Nephron (organoid): ENCODE measurements around the gene POP4.
"Not testable (repeated sequence)": the region's sequence is repeated elsewhere in the genome, so short reads cannot be mapped to it uniquely, and the experiment has no call there.

Experiments
- H3K27ac Mint-ChIP-seq, 3 experiments: 2 replicates each; pipeline ENCODE4 v1.8.0; 2020; ENCODE audit warnings: mixed read lengths in 3 of 3, mild to moderate bottlenecking in 2 of 3, moderate library complexity in 1 of 3
- H3K27me3 Mint-ChIP-seq: 2 replicates; pipeline ENCODE4 v1.8.0; 2021; ENCODE audit warnings: low read depth, mild to moderate bottlenecking, moderate library complexity, mixed read lengths
- H3K36me3 Mint-ChIP-seq: 2 replicates; pipeline ENCODE4 v1.8.0; 2020; ENCODE audit warnings: low read depth, mixed read lengths
- H3K4me1 Mint-ChIP-seq: 2 replicates; pipeline ENCODE4 v1.8.0; 2020; ENCODE audit warnings: mixed read lengths
- H3K4me3 Mint-ChIP-seq, 3 experiments: 2 replicates each; pipeline ENCODE4 v1.8.0; 2020; ENCODE audit warnings: mild to moderate bottlenecking in 3 of 3, mixed read lengths in 3 of 3, moderate library complexity in 2 of 3
- H3K9me3 Mint-ChIP-seq: 2 replicates; pipeline ENCODE4 v1.8.0; 2020; ENCODE audit warnings: mixed read lengths
- TF ChIP-seq, protein P1 (sequence below), 3 experiments: fragments of 200-600 bp; sonication (generic); IDR thresholded peaks; one replicate each; pipeline ENCODE4 v1.5.0; 2021; ENCODE audit warnings: antibody characterized with exemption in 3 of 3; ENCODE audit not compliant: unreplicated experiment in 3 of 3

POP4 gene, protein sequence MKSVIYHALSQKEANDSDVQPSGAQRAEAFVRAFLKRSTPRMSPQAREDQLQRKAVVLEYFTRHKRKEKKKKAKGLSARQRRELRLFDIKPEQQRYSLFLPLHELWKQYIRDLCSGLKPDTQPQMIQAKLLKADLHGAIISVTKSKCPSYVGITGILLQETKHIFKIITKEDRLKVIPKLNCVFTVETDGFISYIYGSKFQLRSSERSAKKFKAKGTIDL

GRCh38 chr19:29605653-29606419, at the start of gene POP4:
TSS of gene POP4 (plus strand) at chr19:29606283. CDS start at chr19:29606319, 36 bp downstream.
- Mint-ChIP-seq H3K27ac (peak within 1 kb of the TSS; percentile 96 to 99 (median 99)), H3K27me3 (peaks cover 5% of the 10 kb centered on the region), H3K9me3 (no peaks in the 10 kb centered on the region), H3K4me3 (peak within 1 kb of the TSS; percentile 98 to 99 (median 99)), H3K36me3 (peaks cover 7% of the 10 kb centered on the region), H3K4me1 (peaks cover 13% of the 10 kb centered on the region)
- TF ChIP-seq, protein P1, sequence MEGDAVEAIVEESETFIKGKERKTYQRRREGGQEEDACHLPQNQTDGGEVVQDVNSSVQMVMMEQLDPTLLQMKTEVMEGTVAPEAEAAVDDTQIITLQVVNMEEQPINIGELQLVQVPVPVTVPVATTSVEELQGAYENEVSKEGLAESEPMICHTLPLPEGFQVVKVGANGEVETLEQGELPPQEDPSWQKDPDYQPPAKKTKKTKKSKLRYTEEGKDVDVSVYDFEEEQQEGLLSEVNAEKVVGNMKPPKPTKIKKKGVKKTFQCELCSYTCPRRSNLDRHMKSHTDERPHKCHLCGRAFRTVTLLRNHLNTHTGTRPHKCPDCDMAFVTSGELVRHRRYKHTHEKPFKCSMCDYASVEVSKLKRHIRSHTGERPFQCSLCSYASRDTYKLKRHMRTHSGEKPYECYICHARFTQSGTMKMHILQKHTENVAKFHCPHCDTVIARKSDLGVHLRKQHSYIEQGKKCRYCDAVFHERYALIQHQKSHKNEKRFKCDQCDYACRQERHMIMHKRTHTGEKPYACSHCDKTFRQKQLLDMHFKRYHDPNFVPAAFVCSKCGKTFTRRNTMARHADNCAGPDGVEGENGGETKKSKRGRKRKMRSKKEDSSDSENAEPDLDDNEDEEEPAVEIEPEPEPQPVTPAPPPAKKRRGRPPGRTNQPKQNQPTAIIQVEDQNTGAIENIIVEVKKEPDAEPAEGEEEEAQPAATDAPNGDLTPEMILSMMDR (IDR thresholded peaks at IDR 0.05; ENCODE audit: unreplicated experiment in 3 of 3): no peak

DNA sequence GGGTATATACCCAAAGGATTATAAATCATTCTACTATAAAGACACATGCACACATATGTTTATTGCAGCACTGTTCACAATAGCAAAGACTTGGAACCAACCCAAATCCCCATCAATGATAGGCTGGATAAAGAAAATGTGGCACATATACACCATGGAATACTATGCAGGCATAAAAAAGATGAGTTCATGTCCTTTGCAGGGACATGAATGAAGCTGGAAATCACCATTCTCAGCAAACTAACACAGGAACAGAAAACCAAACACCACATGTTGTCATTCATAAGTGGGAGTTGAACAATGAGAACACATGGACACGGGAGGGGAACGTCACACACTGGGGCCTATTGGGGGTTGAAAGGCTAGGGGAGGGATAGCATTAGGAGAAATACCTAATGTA, 47.0 kb upstream of the POP4 start:
- peaks cover 36% of the 10 kb centered on the region for H3K9me3 Mint-ChIP-seq
- not testable (repeated sequence) for H3K4me3 Mint-ChIP-seq, H3K27ac Mint-ChIP-seq, H3K36me3 Mint-ChIP-seq, H3K4me1 Mint-ChIP-seq, H3K27me3 Mint-ChIP-seq

GRCh38 chr19:29559743-29560142, 46.3 kb upstream of the POP4 start:
- TF ChIP-seq, protein P1 (IDR thresholded peaks at IDR 0.05; ENCODE audit: unreplicated experiment in 3 of 3): no peak
- no peak overlapping the region for H3K27ac Mint-ChIP-seq
- H3K36me3 Mint-ChIP-seq: no peaks in the 10 kb centered on the region
- H3K4me1 Mint-ChIP-seq: no peaks in the 10 kb centered on the region
- peaks cover 8% of the 10 kb centered on the region for H3K27me3 Mint-ChIP-seq
- peaks cover 31% of the 10 kb centered on the region for H3K9me3 Mint-ChIP-seq
- H3K4me3 Mint-ChIP-seq: no peak overlapping the region

GRCh38 chr19:29560313-29561075, 45.6 kb upstream of the POP4 start:
- Mint-ChIP-seq H3K4me1 (no peaks in the 10 kb centered on the region), H3K27ac (no peak overlapping the region), H3K36me3 (no peaks in the 10 kb centered on the region), H3K9me3 (peaks cover 24% of the 10 kb centered on the region), H3K4me3 (no peak overlapping the region), H3K27me3 (peaks cover 14% of the 10 kb centered on the region)
- TF ChIP-seq, protein P1 (IDR thresholded peaks at IDR 0.05; ENCODE audit: unreplicated experiment in 3 of 3): no peak

DNA sequence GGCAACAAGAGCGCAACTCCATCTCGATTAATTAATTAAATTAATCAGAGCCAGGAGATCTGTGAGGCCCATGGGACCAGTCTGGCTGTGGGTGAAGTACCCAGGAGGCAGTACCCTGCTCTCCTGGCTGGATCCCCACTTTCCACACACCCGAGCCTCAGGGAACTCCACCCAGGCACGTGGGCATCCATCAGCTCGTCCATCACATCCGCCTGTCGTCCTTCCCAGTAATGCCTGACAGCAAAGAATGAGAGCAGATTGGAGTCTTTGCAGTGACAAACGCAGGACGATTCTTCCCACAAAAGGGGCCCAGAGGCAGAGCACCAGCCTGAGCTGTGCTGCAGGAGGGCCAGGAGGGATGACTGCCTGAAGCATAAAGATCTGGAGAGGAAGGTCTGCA, 44.5 kb upstream of the POP4 start:
- TF ChIP-seq, protein P1 (IDR thresholded peaks at IDR 0.05; ENCODE audit: unreplicated experiment in 3 of 3): no peak
- H3K4me1 Mint-ChIP-seq: no peaks in the 10 kb centered on the region
- peaks cover 16% of the 10 kb centered on the region for H3K27me3 Mint-ChIP-seq
- no peak overlapping the region for H3K4me3 Mint-ChIP-seq
- peaks cover 19% of the 10 kb centered on the region for H3K9me3 Mint-ChIP-seq
- no peaks in the 10 kb centered on the region for H3K36me3 Mint-ChIP-seq
- H3K27ac Mint-ChIP-seq: no peak overlapping the region
